Ovary (tissue), 9 donors: Measurements from ENCODE around the gene C16orf96. TPM values are rescaled to one million over a fixed set of nuclear protein-coding genes. Genes with fewer than 3 reads are reported as not detected.
A peak's percentile ranks its signal among the peaks of the same experiment; 100 is the strongest.

Experiments used
- DNase-seq, 5 donors: peaks; one replicate each; pipeline ENCODE4 v3.0.0-alpha.2; 2019 to 2020
- H3K27ac ChIP-seq, 2 donors: fragments of 200-600 bp; one replicate each; pipeline versions ENCODE4 v1.5.1 to v1.8.0; 2019 to 2022
- H3K27me3 ChIP-seq: fragments of 200-600 bp; one replicate; pipeline ENCODE4 v1.8.0; 2022
- H3K36me3 ChIP-seq: fragments of 200-600 bp; sonication (generic); one replicate; pipeline ENCODE4 v1.5.1; 2019
- H3K4me1 ChIP-seq: one replicate; pipeline ENCODE4 v1.8.1; 2013; ENCODE audit warnings: mild to moderate bottlenecking, moderate library complexity; ENCODE audit not compliant: insufficient read depth
- H3K4me3 ChIP-seq: fragments of 200-600 bp; sonication (generic); one replicate; pipeline ENCODE4 v1.5.1; 2017
- H3K9me3 ChIP-seq, 2 donors: fragments of 200-600 bp in 1 of 2; sonication (generic) in 1 of 2; one replicate each; pipeline versions ENCODE4 v1.5.1 to v1.8.1; 2013 to 2019; ENCODE audit warnings: mild to moderate bottlenecking in 1 of 2, moderate library complexity in 1 of 2
- EP300 ChIP-seq: sonication (generic); formaldehyde crosslinking; IDR thresholded peaks from one replicate; pipeline ENCODE4 v1.6.1; 2017; ENCODE audit warnings: antibody characterized with exemption
- POLR2A ChIP-seq: fragments of 450-650 bp; IDR thresholded peaks from one replicate; pipeline ENCODE4 v1.6.1; 2017; ENCODE audit warnings: antibody characterized with exemption, mild to moderate bottlenecking, moderate library complexity
- WGBS, 3 donors: extraction: QIAGEN DNeasy Blood & Tissue Kit in 1 of 3; methylation state at CpG; one replicate each; pipeline versions ENCODE4 v1.1.5 to v1.1.7; 2013 to 2017; 5-methylcytosine and 5-hydroxymethylcytosine counted together
- intact Hi-C, 4 donors: fragments of 100-400 bp; cut with DNase I; formaldehyde crosslinking; loops; one replicate each; pipeline versions ENCODE4 v1.11.0 to v1.15.1; 2022 to 2023
- polyA plus RNA-seq, 2 donors: library from polyadenylated mRNA; stranded (reverse); fragments of 200-250 nt in 1 of 2; fragments of 350-450 nt in 1 of 2; fragmentation: Illumina TruSeq in 1 of 2; extraction: RNeasy Lipid Tissue Mini Kit (QIAGEN cat#74804) in 1 of 2; gene quantifications; one replicate each; pipeline ENCODE4 v1.2.3, GENCODE V29; 2013 to 2014
- total RNA-seq, 7 donors: library from RNA; depleted of rRNA in 2 of 7; stranded (reverse); fragments of >200 nt in 2 of 7; fragmentation: NEBNext Ultra II Directional in 3 of 7; extraction: Animal tissue kit (Norgen Biotek cat#: 25700) in 3 of 7; gene quantifications; one replicate each; pipeline versions ENCODE4 v1.1.0 to v1.2.4, GENCODE V29; 2016 to 2023
- TF ChIP-seq, protein P1 (sequence below), 3 donors: fragments of 450-650 bp in 2 of 3; fragments of 200-600 bp in 1 of 3; IDR thresholded peaks; one replicate each; pipeline versions ENCODE4 v1.5.1 to v1.8.0; 2016 to 2022; ENCODE audit warnings: antibody characterized with exemption in 3 of 3, mild to moderate bottlenecking in 1 of 3
- donor health status: DM: no; HTN: no; CAD: no; lungs with moderate emphysema.
- donor health status: DM: no; HTN: no; CAD: no.
- donor health status: Bipolar disorder and iron deficiency.
- donor health status: DM: yes; HTN: yes; CAD: no.
- donor health status: DM: no; HTN: no; CAD: no.
- donor health status: DM: yes; HTN: yes; CAD: no.

The C16orf96 gene
- total and polyA plus RNA-seq, 9 donors, result 0.07 to 0.30 (median 0.12) TPM

DNA sequence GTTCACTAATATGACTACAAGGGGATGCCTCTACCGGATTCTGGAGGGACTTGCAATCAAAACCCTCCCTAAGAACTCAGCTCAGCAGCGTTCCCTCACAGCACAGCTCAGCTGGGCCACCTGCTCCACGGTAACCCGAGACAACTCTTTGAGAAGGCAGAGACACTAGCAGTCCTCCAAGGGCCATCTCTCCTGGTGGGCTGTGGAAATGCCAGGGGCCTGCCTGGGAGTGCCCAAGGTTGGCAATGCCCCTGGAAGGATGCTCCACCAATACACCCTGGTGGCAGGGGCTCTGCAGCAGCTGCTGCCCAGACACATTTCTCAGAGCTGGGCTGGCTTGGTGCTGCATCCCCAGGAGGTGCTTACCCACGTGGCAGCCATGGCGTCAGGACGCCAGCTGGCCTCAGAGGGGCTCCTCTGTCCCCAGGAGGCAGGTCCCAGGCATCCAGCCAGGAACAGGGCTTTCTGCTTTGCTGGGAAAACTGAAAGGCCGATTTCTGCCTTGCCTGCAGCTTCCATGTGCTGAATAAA lies 34.0 kb upstream of the C16orf96 start:
- Histone ChIP-seq H3K9me3 (no peaks in the 10 kb centered on the region), H3K4me1 (no peaks in the 10 kb centered on the region), H3K27me3 (no peaks in the 10 kb centered on the region), H3K4me3 (no peak overlapping the region), H3K27ac (no peak overlapping the region), H3K36me3 (no peaks in the 10 kb centered on the region)
- TF ChIP-seq POLR2A, result no peak
- TF ChIP-seq, protein P1, sequence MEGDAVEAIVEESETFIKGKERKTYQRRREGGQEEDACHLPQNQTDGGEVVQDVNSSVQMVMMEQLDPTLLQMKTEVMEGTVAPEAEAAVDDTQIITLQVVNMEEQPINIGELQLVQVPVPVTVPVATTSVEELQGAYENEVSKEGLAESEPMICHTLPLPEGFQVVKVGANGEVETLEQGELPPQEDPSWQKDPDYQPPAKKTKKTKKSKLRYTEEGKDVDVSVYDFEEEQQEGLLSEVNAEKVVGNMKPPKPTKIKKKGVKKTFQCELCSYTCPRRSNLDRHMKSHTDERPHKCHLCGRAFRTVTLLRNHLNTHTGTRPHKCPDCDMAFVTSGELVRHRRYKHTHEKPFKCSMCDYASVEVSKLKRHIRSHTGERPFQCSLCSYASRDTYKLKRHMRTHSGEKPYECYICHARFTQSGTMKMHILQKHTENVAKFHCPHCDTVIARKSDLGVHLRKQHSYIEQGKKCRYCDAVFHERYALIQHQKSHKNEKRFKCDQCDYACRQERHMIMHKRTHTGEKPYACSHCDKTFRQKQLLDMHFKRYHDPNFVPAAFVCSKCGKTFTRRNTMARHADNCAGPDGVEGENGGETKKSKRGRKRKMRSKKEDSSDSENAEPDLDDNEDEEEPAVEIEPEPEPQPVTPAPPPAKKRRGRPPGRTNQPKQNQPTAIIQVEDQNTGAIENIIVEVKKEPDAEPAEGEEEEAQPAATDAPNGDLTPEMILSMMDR (IDR thresholded peaks at IDR 0.05), result no peak
- TF ChIP-seq EP300, result no peak
- intact Hi-C loops, result no loop called here
- DNase-seq, result peak in 3 of 5 donors; percentile 38 to 60 (median 52)
- 39 to 49% (median 44%) methylated on average over 6 to 8 of the region's 8 CpGs for WGBS, 3 donors

DNA sequence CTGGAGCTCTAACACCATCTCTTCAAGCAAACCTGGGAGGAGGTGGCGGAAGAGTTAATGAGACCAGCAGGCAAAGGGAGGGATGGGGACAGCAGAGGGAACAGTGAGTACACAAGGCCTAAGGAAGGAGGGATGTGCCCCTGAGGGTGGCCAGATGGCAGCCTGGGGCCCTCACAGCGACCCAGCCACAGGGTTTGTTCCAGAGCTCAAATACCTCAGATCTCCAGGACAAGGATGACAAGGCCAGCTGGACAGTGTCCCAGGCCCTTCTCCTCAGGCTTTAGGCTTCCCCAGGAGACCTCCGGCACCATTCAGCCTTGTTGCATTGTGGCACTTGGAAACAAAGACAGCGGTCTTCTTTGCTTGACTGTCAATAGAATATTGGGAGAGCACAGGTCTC lies 32.5 kb upstream of the C16orf96 start:
- no peak overlapping the region for H3K4me3 ChIP-seq
- no peak overlapping the region for H3K27ac ChIP-seq
- no peaks in the 10 kb centered on the region for H3K4me1 ChIP-seq
- no peaks in the 10 kb centered on the region for H3K36me3 ChIP-seq
- TF ChIP-seq EP300, result no peak
- no peak for TF ChIP-seq POLR2A
- TF ChIP-seq, protein P1 (IDR thresholded peaks at IDR 0.05), result no peak
- no peaks in the 10 kb centered on the region for H3K27me3 ChIP-seq
- H3K9me3 ChIP-seq, result no peaks in the 10 kb centered on the region
- 91 to 94% (median 92%) methylated on average over 4 of the region's 4 CpGs for WGBS, 3 donors
- intact Hi-C loops, result no loop called here
- DNase-seq, result no peak

DNA sequence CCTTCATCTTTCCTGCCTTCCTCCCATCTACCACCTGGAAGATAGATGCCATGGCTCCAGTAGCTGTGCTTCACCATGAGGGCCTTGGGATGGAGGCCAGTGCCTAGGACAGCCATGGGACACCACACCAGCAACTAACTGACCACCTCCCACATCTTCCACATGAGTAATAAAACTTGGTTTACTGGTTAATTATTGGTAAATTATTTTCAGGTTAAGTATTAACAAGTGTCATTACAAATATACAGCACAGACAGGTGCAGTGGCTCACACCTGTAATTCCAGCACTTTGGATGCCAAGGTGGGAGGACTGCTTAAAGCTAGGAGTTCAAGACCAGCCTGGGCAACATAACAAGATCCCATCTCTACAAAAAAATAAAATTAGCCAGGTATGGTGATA lies 31.6 kb upstream of the C16orf96 start:
- Histone ChIP-seq H3K9me3 (no peaks in the 10 kb centered on the region), H3K4me1 (no peaks in the 10 kb centered on the region), H3K27me3 (no peaks in the 10 kb centered on the region), H3K36me3 (no peaks in the 10 kb centered on the region), H3K27ac (no peak overlapping the region), H3K4me3 (no peak overlapping the region)
- TF ChIP-seq EP300, result no peak
- TF ChIP-seq POLR2A, result no peak
- TF ChIP-seq, protein P1 (IDR thresholded peaks at IDR 0.05), result no peak
- intact Hi-C loops, result no loop called here
- no peak for DNase-seq

DNA sequence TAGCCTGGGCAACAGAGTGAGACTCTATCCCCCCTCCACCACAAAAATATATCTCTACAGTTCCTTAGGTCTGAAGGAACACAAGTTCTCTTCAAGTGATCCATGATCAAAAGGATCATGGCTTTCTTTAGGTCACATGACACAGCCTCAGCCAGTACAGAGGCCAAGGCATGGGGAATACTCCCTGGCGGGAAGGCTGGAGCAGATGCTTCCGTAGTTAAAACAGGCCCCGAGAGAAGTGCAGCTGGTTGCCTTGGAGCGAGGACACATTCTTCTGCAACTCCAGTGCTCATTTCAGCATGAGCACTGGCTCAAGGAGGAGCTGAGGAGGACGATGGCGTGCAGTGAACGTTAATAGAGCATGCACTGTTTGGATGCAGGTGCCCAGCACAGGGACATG lies 31.1 kb upstream of the C16orf96 start:
- WGBS, 3 donors, result 75 to 81% (median 77%) methylated on average over 7 of the region's 7 CpGs
- H3K27me3 ChIP-seq, result no peaks in the 10 kb centered on the region
- no peak overlapping the region for H3K4me3 ChIP-seq
- H3K4me1 ChIP-seq, result no peaks in the 10 kb centered on the region
- no peaks in the 10 kb centered on the region for H3K36me3 ChIP-seq
- no peaks in the 10 kb centered on the region for H3K9me3 ChIP-seq
- intact Hi-C loops, result no loop called here
- H3K27ac ChIP-seq, result no peak overlapping the region
- DNase-seq, result no peak
- TF ChIP-seq, protein P1 (IDR thresholded peaks at IDR 0.05), result no peak
- no peak for TF ChIP-seq EP300
- no peak for TF ChIP-seq POLR2A
